Activated gamma-delta T cell treated with Interleukin-2 at 50 U/mL for 16 hours (primary cell): ENCODE results near the gene CGN.

Experiments used
- DNase-seq: peaks from one replicate; pipeline ENCODE4 v3.0.0-alpha.2; 2020

CGN gene

GRCh38 chr1:151510957-151511635, at the start of gene CGN:
CGN (plus strand) TSS chr1:151511387; CDS start chr1:151518520, 7,133 bp downstream.
- DNase-seq = peak; percentile 80

GRCh38 chr1:151461694-151462093, 49.5 kb upstream of the CGN start:
- DNase-seq = no peak

- no peak for DNase-seq
These were observed 46.2 kb upstream of the CGN start for GRCh38 chr1:151465026-151465425.

GRCh38 chr1:151472856-151473731, 38.1 kb upstream of the CGN start:
- no peak for DNase-seq

- DNase-seq = no peak
These were observed 36.4 kb upstream of the CGN start for GRCh38 chr1:151474745-151475144.

- no peak for DNase-seq
These were observed 36.0 kb upstream of the CGN start for GRCh38 chr1:151475175-151475574.

GRCh38 chr1:151476083-151476482, 35.1 kb upstream of the CGN start:
- no peak for DNase-seq

GRCh38 chr1:151477066-151477465, 34.1 kb upstream of the CGN start:
- DNase-seq = no peak

- DNase-seq = no peak
These were observed 32.9 kb upstream of the CGN start for GRCh38 chr1:151478140-151478812.

GRCh38 chr1:151478923-151479322, 32.3 kb upstream of the CGN start:
- DNase-seq = no peak

GRCh38 chr1:151479462-151479861, 31.7 kb upstream of the CGN start:
- no peak for DNase-seq

- no peak for DNase-seq
These were observed 29.2 kb upstream of the CGN start for GRCh38 chr1:151482017-151482416.

GRCh38 chr1:151485685-151486255, 25.4 kb upstream of the CGN start:
- no peak for DNase-seq

- no peak for DNase-seq
These were observed 24.6 kb upstream of the CGN start for GRCh38 chr1:151486557-151486956.

GRCh38 chr1:151491641-151492040, 19.5 kb upstream of the CGN start:
- DNase-seq = no peak

- no peak for DNase-seq
These were observed 19.1 kb upstream of the CGN start for GRCh38 chr1:151492120-151492519.

GRCh38 chr1:151493042-151493441, 18.1 kb upstream of the CGN start:
- no peak for DNase-seq

GRCh38 chr1:151494741-151495281, 16.4 kb upstream of the CGN start:
- no peak for DNase-seq

GRCh38 chr1:151495316-151495715, 15.9 kb upstream of the CGN start:
- no peak for DNase-seq

GRCh38 chr1:151499365-151499764, 11.8 kb upstream of the CGN start:
- DNase-seq = no peak

- no peak for DNase-seq
These were observed 11.3 kb upstream of the CGN start for GRCh38 chr1:151499930-151500329.

- no peak for DNase-seq
These were observed 9.7 kb upstream of the CGN start for GRCh38 chr1:151501474-151501873.
